ENCODE data around the gene OR3A2.
"Not testable (repeated sequence)": the region's sequence is repeated elsewhere in the genome, so short reads cannot be mapped to it uniquely, and the experiment has no call there.

The OR3A2 gene

GRCh38 chr17:3385869-3386816, at the start of gene OR3A2:
Gene OR3A2 (minus strand): TSS chr17:3386308.
- H3K4me3 ChIP-seq (ENCODE audit: low read depth, low read length) = no peak within 1 kb of the TSS
- no peak for TF ChIP-seq CTCF (IDR thresholded peaks at IDR 0.05; ENCODE audit: low read depth, low read length)

GRCh38 chr17:3433741-3434140, 47.6 kb upstream of the OR3A2 start, which contains the start of gene OR1E2:
Gene OR1E2 (minus strand): TSS chr17:3433841. CDS start chr17:3433841, 0 bp downstream.
- no peak for TF ChIP-seq CTCF (IDR thresholded peaks at IDR 0.05; ENCODE audit: low read depth, low read length)
- no peak within 1 kb of the TSS for H3K4me3 ChIP-seq (ENCODE audit: low read depth, low read length)

GRCh38 chr17:3433215-3433614, 47.1 kb upstream of the OR3A2 start:
- H3K4me3 ChIP-seq (ENCODE audit: low read depth, low read length) = not testable (repeated sequence)

- TF ChIP-seq CTCF (IDR thresholded peaks at IDR 0.05; ENCODE audit: low read depth, low read length) = no peak
- no peak overlapping the region for H3K4me3 ChIP-seq (ENCODE audit: low read depth, low read length)
Measured at GRCh38 chr17:3418222-3418621, 32.1 kb upstream of the OR3A2 start.

- no peak overlapping the region for H3K4me3 ChIP-seq (ENCODE audit: low read depth, low read length)
- TF ChIP-seq CTCF (IDR thresholded peaks at IDR 0.05; ENCODE audit: low read depth, low read length) = no peak
Measured at GRCh38 chr17:3415610-3416009, 29.5 kb upstream of the OR3A2 start.

- H3K4me3 ChIP-seq (ENCODE audit: low read depth, low read length) = not testable (repeated sequence)
Measured at GRCh38 chr17:3412216-3412615, 26.1 kb upstream of the OR3A2 start.

- no peak within 1 kb of the TSS for H3K4me3 ChIP-seq (ENCODE audit: low read depth, low read length)
- TF ChIP-seq CTCF (IDR thresholded peaks at IDR 0.05; ENCODE audit: low read depth, low read length) = no peak
Measured at GRCh38 chr17:3411070-3411469, 25.0 kb upstream of the OR3A2 start, which contains the start of gene OR3A3. Gene OR3A3 (plus strand): TSS chr17:3411370.

- not testable (repeated sequence) for H3K4me3 ChIP-seq (ENCODE audit: low read depth, low read length)
Measured at GRCh38 chr17:3403856-3404255, 17.7 kb upstream of the OR3A2 start.

GRCh38 chr17:3401786-3402185, 15.7 kb upstream of the OR3A2 start:
- no peak overlapping the region for H3K4me3 ChIP-seq (ENCODE audit: low read depth, low read length)
- no peak for TF ChIP-seq CTCF (IDR thresholded peaks at IDR 0.05; ENCODE audit: low read depth, low read length)

Data from WI38 (cell line).